Measurements from ENCODE around the gene ANKMY1. TPM values are rescaled to one million over a fixed set of nuclear protein-coding genes. Genes with fewer than 3 reads are reported as not detected.

ANKMY1 gene
- total and polyA plus RNA-seq, 2 of the 8 experiments (the other 6 are each of a cell fraction or from before 2014, with no cell fraction given): 4.5 to 4.8 TPM

DNA sequence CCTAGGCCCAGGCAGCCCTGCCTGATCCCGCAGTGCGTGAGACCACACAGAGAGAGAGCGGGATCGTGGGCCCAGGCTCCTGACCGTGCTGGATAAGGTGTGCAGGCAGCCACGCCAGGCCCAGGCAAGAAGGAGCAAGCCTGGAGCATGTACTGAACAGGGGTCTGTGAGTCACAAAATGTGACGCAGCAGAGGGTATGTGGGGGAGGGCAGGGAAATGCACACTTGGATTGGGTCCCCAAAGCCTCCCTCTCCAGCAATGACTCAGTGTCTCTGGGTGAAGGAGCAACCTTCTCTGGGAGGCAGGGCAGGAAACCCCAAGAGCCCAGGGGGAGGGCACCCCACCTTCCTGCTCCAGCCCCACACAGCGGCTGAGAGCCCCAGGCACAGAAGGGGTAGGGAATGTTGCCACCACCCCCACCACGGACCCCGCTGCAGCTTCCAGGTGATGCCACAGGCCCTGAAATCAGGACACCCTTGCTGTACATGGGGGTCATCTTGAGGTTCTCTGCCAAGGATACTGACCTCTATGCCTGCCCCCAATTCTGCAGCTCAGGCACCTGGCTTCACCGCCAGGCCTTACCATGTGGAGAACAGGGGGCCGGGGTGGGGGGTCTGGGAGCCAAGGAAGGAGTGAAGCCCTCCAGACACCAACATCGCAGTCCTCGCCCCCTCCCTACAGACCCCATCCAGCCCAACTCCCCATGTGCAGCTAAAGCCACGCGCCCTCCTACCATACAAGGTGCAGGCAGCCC lies 123.6 kb downstream of the ANKMY1 start:
- FAIRE-seq (no peak), DNase-seq (ENCODE audit: low read depth in 1 of 2, low spot score in 2 of 2) (no peak)
- Histone ChIP-seq H3K79me1 (ENCODE audit: low read depth, low read length) (no peaks in the 10 kb centered on the region), H4K91ac (replicated peaks; ENCODE audit: insufficient read length, low read length) (no peak overlapping the region), H3K36me3 (ENCODE audit: control insufficient read depth in 2 of 4, insufficient read depth in 4 of 4, low read length in 3 of 4) (no peaks in the 10 kb centered on the region), H3K9ac (replicated peaks in 1 of 4; ENCODE audit: extremely low read depth in 1 of 4, low read depth in 3 of 4, low read length in 3 of 4) (no peak overlapping the region), H2BK5ac (ENCODE audit: low read depth, low read length) (no peak overlapping the region), H4K8ac (ENCODE audit: extremely low read depth, insufficient read depth, low read length) (no peak overlapping the region), H3K79me2 (ENCODE audit: control insufficient read depth in 1 of 2, insufficient read depth in 2 of 2, low read length in 2 of 2) (peaks cover 0 to 9% of the 10 kb centered on the region in 2 experiments; a peak in 1 of 4 replicates), H3K4me1 (replicated peaks in 1 of 4; ENCODE audit: control insufficient read depth in 3 of 4, insufficient read depth in 4 of 4, low read length in 3 of 4) (peaks cover 0 to 19% (median 1%) of the 10 kb centered on the region in 4 experiments; a peak in 6 of 7 replicates), H3K4me2 (ENCODE audit: insufficient read depth in 1 of 2, low read depth in 2 of 2, low read length in 2 of 2) (peak overlapping the region; percentile 80 to 88), H3K23ac (ENCODE audit: insufficient read length) (no peak overlapping the region), H3K27ac (ENCODE audit: low read depth, low read length) (no peak overlapping the region), H3K27me3 (replicated peaks in 1 of 4; ENCODE audit: control insufficient read depth in 3 of 4, extremely low read depth in 1 of 4, insufficient read depth in 3 of 4, low read length in 3 of 4) (peaks cover 14 to 36% (median 23%) of the 10 kb centered on the region in 4 experiments), H3K4ac (replicated peaks; ENCODE audit: insufficient read length, low read depth, low read length) (no peak overlapping the region), H2BK120ac (replicated peaks; ENCODE audit: low read depth, low read length) (no peak overlapping the region), H3K4me3 (ENCODE audit: extremely low read depth in 1 of 4, insufficient read depth in 2 of 4, low read depth in 3 of 4, low read length in 4 of 4) (peak overlapping the region; percentile 56 to 93 (median 66)), H2BK12ac (ENCODE audit: low read depth, low read length) (no peak overlapping the region), H4K5ac (ENCODE audit: insufficient read length, low read depth, low read length) (no peak overlapping the region), H2AFZ (ENCODE audit: low read length) (no peak overlapping the region), H3K18ac (ENCODE audit: extremely low read depth, low read length) (peak overlapping the region; percentile 32; the same call in 1 of the 2 replicates), H2AK5ac (ENCODE audit: low read depth, low read length) (0 out of 2 replicates have a peak overlapping the region, but pooled peaks have one; percentile 39), H4K20me1 (replicated peaks in 1 of 2; ENCODE audit: control insufficient read depth in 1 of 2, insufficient read depth in 2 of 2, low read length in 2 of 2) (peaks cover 19 to 22% of the 10 kb centered on the region in 2 experiments), H2BK15ac (ENCODE audit: low read length) (no peak overlapping the region), H3K56ac (replicated peaks; ENCODE audit: insufficient read length, low read depth, low read length) (no peak overlapping the region), H3K9me3 (ENCODE audit: insufficient read depth in 2 of 2, low read depth in 1 of 2, low read length in 1 of 2) (no peaks in the 10 kb centered on the region; a peak in 1 of 4 replicates), H2BK20ac (ENCODE audit: low read length) (no peak overlapping the region), H3K14ac (ENCODE audit: insufficient read length) (no peak overlapping the region), H3K23me2 (ENCODE audit: low read depth, low read length) (peaks cover 7% of the 10 kb centered on the region; the same call in 1 of the 2 replicates)
- 75% methylated on average over 13 of the region's 16 CpGs; no CpG with 5 or more reads in 1 of the 2 experiments for WGBS, 2 experiments (ENCODE audit: extremely low coverage in 1 of 2, insufficient coverage in 1 of 2, insufficient read length in 1 of 2, insufficient replicate concordance in 2 of 2, low coverage in 1 of 2, low lambda C conversion rate in 2 of 2, missing lambda C conversion rate in 1 of 2)
- ChIA-PET POLR2A (ENCODE audit: partially characterized antibody) (interaction anchor here (0.8 kb wide), 1 partner anchor 21 kb away, joined by 3 read pairs; no protein-coding TSS in a partner anchor), CTCF (ENCODE audit: partially characterized antibody) (no interaction called here)
- TF ChIP-seq CBX5 (IDR thresholded peaks at IDR 0.05; ENCODE audit: low read depth, low read length) (no peak), GABPA (IDR thresholded peaks at IDR 0.05; ENCODE audit: borderline replicate concordance, insufficient read depth, low read length) (no peak), TEAD4 (IDR thresholded peaks at IDR 0.05; ENCODE audit: low read depth, low read length) (no peak)
- TF ChIP-seq, protein P1, sequence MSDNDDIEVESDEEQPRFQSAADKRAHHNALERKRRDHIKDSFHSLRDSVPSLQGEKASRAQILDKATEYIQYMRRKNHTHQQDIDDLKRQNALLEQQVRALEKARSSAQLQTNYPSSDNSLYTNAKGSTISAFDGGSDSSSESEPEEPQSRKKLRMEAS (IDR thresholded peaks at IDR 0.05): peak; percentile 17; the same call in 1 of the 2 replicates
- TF ChIP-seq, protein P2, sequence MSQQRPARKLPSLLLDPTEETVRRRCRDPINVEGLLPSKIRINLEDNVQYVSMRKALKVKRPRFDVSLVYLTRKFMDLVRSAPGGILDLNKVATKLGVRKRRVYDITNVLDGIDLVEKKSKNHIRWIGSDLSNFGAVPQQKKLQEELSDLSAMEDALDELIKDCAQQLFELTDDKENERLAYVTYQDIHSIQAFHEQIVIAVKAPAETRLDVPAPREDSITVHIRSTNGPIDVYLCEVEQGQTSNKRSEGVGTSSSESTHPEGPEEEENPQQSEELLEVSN (IDR thresholded peaks at IDR 0.05): peak; percentile 44; the same call in 1 of the 2 replicates
- TF ChIP-seq, protein P3, sequence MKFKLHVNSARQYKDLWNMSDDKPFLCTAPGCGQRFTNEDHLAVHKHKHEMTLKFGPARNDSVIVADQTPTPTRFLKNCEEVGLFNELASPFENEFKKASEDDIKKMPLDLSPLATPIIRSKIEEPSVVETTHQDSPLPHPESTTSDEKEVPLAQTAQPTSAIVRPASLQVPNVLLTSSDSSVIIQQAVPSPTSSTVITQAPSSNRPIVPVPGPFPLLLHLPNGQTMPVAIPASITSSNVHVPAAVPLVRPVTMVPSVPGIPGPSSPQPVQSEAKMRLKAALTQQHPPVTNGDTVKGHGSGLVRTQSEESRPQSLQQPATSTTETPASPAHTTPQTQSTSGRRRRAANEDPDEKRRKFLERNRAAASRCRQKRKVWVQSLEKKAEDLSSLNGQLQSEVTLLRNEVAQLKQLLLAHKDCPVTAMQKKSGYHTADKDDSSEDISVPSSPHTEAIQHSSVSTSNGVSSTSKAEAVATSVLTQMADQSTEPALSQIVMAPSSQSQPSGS (IDR thresholded peaks at IDR 0.05; ENCODE audit: low read length): no peak
